Right ventricle myocardium inferior (tissue), 1 donor: ENCODE data around the gene GPS1. TPM values are rescaled to one million over a fixed set of nuclear protein-coding genes. Genes with fewer than 3 reads are reported as not detected.

Experiments
- ATAC-seq: fragments of 200-7000 bp; cut with Tn5 transposase; one replicate; pipeline ENCODE4 v1.9.1; 2020; ENCODE audit warnings: mild to moderate bottlenecking, moderate library complexity
- DNase-seq: peaks from one replicate; pipeline ENCODE4 v3.0.0; 2021; ENCODE audit errors: missing footprints
- intact Hi-C: fragments of 100-400 bp; cut with DNase I; formaldehyde crosslinking; loops from one replicate; pipeline ENCODE4 v1.11.0; 2022
- total RNA-seq: library from RNA; stranded (reverse); fragmentation: NEBNext Ultra II Directional; extraction: Animal tissue kit (Norgen Biotek cat#: 25700); gene quantifications from one replicate; pipeline ENCODE4 v1.2.1, GENCODE V29; 2021
- donor health status: DM: no; HTN: yes; CAD: no; lungs with severe emphysema.

The GPS1 gene
- total RNA-seq, 1 donor from 2014 or later, result 80.9 TPM

DNA sequence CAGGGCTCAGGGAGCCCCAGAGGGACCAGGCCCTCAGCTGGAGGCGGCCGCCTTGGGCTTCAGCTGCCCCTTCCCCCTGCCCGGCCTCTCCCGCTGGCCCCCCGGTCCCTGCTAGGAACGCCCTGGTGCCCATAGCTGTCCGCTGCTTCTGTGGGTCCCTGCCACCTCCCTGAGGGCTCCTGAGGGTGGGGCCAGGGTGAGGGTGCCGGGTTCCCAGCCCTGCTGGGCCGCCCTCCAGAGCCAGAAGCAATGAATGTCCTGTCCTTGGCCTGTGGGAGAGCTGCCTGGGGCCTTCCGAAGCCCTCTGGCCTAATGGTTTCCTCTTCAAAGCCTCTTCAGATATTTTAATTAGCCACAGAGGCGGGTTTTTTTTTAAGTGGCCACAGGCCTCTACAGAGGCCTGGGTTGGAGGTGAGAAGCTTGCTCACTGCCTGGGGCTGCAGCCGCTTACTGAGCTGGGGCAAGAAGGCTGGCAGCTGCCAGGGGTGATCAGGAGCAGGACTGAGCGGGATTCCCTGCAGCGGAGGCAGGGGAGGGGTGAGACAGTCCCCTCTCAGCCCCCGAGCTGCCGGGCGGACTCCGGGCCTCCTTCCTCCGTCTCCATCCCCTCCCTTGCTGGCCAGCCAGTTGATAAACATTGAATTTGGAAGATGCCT lies 38.9 kb upstream of the GPS1 start:
- peak; percentile 62 for ATAC-seq
- intact Hi-C loops, result loop anchor here (2.0 to 5.0 kb wide), 2 partner anchors 20 to 35 kb away; partner anchors contain the start of gene ASPSCR1
- DNase-seq, result no peak

- intact Hi-C loops, result loop anchor here (2.0 to 5.0 kb wide), 2 partner anchors 21 to 36 kb away; partner anchors contain the start of gene ASPSCR1
- ATAC-seq (peak; percentile 50), DNase-seq (no peak)
These were observed 38.4 kb upstream of the GPS1 start for GRCh38 chr17:82013341-82013740.

DNA sequence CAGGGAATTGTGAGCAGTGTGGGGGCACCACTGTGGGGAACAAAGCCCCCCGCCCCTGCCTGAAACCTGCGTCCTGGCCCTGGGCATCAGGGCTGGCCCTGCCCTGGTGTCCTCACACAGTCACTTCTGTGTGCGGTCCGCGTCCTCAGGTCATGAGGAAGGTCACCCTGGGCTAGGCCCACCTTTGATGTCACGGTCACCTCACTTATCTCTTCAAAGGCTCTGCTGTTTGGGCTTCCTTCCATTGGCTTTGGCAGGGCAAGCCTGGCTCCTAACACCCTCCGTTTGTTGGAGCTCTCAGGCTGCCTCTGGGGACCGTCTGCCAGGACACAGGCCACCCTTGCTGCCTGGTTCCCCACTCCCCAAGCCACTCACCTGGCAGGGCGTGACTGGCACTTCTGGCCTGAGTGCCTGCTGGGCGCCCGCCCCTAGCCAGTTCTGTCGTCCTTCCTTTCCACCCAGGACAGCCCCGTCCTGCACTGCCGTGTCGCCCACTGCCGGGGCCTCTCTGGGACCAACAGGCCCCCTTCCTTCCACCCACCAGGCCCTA lies 37.9 kb upstream of the GPS1 start:
- DNase-seq, result no peak
- peak; percentile 66 for ATAC-seq
- intact Hi-C loops, result loop anchor here (2.0 to 5.0 kb wide), 2 partner anchors 21 to 37 kb away; partner anchors contain the start of gene ASPSCR1

DNA sequence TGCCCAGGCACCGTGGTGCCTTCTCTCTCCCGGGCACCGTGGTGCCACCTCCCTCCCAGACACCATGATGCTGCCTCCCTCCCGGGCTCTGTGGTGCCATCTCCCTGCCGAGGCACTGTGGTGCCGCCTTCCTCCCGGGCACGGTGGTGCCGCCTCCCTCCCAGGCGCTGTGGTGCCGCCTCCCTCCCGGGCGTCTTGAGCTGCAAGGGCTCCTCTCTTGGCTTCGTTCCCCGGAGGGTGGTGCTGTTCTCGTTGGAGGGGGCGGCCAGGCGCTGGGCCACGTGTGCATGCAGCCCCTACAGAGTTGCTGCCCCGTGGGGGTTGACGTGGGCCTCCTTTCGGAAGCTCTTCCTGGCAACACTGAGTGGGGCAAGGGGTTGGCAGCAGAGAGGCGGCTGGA lies 37.3 kb upstream of the GPS1 start:
- no peak for ATAC-seq
- intact Hi-C loops, result loop anchor here (5.0 kb wide), 1 partner anchor 37 kb away; the partner anchor contains the start of gene ASPSCR1
- DNase-seq, result no peak

GRCh38 chr17:82014971-82015310 lies 36.8 kb upstream of the GPS1 start:
- DNase-seq (no peak), ATAC-seq (no peak)
- intact Hi-C loops, result loop anchor here (5.0 kb wide), 1 partner anchor 38 kb away; the partner anchor contains the start of gene ASPSCR1

- intact Hi-C loops, result no loop called here
- no peak for ATAC-seq
- DNase-seq, result no peak
These were observed 36.3 kb upstream of the GPS1 start for GRCh38 chr17:82015311-82015971.

DNA sequence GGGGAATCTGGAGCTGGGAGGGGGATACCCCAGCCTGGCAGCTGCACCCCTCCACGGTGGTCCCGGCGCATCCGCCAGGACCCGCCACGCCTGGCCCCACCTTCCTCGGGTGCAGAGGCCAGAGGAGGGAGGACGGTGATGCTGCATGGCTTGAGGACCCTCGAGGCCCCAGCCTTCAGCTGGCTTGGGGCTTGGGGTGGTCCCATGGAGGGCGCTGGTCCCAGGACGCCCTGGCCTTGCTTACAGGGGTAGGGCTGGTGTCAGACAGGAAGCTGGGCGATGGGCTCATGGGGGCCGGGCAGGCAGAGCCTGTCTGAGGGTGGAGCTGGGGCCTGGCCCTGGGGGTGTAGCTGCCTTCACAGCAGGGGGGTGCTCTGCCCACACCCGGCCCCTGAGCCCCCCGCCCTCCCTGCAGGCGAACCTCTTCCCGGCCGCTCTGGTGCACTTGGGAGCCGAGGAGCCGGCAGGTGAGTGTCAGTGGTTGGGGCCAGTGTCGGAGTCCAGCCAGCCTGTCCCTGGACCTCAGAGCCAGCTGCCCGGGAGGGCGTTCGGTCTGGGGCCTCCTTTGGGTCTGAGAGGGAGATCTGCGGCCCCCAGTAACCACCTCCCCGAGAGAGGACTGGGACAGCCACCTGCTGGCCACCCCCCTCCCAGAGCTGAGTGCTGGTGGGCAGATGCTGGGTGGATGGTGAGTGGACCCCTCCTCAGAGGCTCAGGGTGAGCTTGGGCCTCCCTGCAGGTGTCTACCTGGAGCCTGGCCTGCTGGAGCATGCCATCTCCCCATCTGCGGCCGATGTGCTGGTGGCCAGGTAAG lies 35.4 kb upstream of the GPS1 start:
- intact Hi-C loops, result no loop called here
- ATAC-seq (no peak), DNase-seq (no peak)

DNA sequence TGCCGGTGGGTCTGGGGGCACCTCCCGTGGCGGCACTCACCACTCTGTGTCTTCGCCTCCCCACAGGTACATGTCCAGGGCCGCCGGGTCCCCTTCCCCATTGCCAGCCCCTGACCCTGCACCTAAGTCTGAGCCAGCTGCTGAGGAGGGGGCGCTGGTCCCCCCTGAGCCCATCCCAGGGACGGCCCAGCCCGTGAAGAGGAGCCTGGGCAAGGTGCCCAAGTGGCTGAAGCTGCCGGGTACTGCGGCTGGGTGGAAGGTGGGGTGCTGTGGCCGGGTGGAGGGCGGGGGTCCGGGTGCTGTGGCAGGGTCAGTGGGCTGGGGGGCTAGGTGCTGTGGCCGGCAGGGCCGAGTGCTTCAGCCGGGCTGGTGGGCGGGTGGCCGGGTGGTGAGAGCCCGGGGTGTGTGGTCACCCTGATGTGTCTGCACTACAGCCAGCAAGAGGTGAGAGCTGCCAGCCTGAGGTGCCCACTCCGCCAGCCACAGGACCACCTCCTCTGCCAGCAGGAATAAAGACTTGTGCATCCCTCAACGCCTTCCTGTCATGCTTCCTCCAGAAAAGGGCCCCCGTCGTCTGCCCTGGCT lies 34.7 kb upstream of the GPS1 start:
- DNase-seq, result no peak
- no peak for ATAC-seq
- intact Hi-C loops, result no loop called here

DNA sequence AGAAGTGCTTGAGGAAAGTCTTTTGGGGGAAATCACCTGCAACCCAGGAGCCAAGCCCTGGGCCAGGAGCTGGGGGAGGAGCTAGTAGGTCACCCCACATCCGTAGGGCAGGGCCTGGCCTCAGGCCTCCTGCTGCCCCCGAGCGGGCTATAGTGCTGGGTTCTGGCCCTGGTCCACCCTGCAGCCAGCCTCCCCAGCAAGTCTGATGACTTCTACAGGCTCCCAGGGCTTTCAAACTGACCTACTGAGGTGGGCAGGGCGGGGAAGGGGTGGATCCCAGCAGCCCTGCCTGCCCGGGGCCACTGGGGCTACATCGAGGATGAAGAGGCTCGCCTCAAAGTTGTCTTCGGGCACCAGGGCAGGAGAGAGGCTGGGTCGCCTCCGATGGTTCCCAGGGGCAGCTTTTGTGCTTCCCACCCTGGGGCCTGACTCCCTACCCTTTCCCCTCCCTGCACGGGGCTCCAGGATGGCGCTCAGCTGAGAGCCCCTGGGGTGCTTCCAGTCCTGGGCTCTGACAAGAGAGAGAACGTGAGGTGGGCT lies 34.0 kb upstream of the GPS1 start:
- ATAC-seq, result no peak
- intact Hi-C loops, result no loop called here
- DNase-seq, result no peak

DNA sequence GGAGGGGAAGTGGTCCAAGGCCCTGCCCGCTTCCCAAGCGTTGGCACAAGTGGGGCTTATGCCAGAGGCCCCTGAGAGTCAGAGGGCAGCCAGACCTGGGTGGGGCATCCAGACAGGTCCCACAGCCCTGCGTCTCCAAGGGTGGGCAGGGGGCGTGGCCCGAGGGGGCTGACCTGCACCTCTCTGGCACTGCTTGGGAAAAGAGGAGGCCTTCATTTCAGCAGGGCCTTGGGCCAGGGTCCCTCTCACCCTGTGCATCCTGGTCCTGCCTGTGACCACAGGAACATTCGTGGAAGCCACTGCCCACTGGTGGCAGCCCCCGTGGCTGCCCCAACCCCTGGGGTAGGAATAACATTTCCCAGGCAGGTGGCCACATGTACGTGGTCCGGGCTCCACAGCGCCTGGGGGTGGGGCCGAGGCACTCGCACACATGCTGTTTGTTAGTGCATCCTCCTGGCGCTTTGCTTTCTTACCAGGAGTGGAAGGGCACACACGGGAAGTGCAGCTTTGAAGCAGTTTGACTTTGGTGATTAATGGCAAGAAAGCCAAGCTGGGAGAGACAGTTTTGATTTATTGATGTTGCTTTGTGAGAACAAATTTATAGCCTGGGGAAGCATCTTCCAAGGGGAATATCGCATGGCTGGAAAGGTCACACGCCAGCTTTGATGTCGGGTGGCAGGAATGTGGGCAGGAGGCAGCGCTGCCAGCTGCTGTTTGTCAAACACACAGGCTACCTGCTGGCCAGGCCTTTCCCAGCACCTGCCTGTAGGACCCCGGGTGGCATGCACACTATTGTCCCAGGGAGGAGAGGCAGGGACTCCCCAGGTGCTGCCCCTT lies 33.3 kb upstream of the GPS1 start:
- intact Hi-C loops, result no loop called here
- ATAC-seq (no peak), DNase-seq (no peak)

- ATAC-seq (no peak), DNase-seq (no peak)
- intact Hi-C loops, result no loop called here
These were observed 32.6 kb upstream of the GPS1 start for GRCh38 chr17:82018989-82019689.

- no peak for ATAC-seq
- intact Hi-C loops, result no loop called here
- peak; percentile 85 for DNase-seq
These were observed 31.8 kb upstream of the GPS1 start for GRCh38 chr17:82019690-82020571.

GRCh38 chr17:82020572-82021106 lies 31.1 kb upstream of the GPS1 start:
- DNase-seq (no peak), ATAC-seq (no peak)
- intact Hi-C loops, result loop anchor here (1.0 kb wide), 1 partner anchor 61 kb away; no protein-coding TSS in a partner anchor

- intact Hi-C loops, result loop anchor here (1.0 kb wide), 1 partner anchor 62 kb away; no protein-coding TSS in a partner anchor
- peak; percentile 15 for ATAC-seq
These were observed 30.4 kb upstream of the GPS1 start for GRCh38 chr17:82021107-82021899.

GRCh38 chr17:82021900-82022309 lies 29.8 kb upstream of the GPS1 start:
- DNase-seq, result no peak
- intact Hi-C loops, result loop anchor here (1.0 kb wide), 1 partner anchor 63 kb away; no protein-coding TSS in a partner anchor
- ATAC-seq, result no peak

More at GRCh38 chr17:82021107-82021899, 30.4 kb upstream of the GPS1 start:
- DNase-seq, result no peak
